K562 (cell line): ENCODE results near the gene UBE2I. TPM values are rescaled to one million over a fixed set of nuclear protein-coding genes. Genes with fewer than 3 reads are reported as not detected.

Experiments
- DNMT1 ChIP-seq: fragments of 450-650 bp; IDR thresholded peaks from 2 replicates; pipeline ENCODE4 v1.6.1; 2016; ENCODE audit warnings: antibody characterized with exemption, mild to moderate bottlenecking
- FOXO4 ChIP-seq: fragments of 450-650 bp; formaldehyde crosslinking; IDR thresholded peaks from 2 replicates; pipeline ENCODE4 v1.4.0; 2020; ENCODE audit warnings: mild to moderate bottlenecking, moderate library complexity
- L3MBTL2 ChIP-seq: fragments of 450-650 bp; IDR thresholded peaks from 2 replicates; pipeline ENCODE4 v1.6.1; 2016; ENCODE audit warnings: mild to moderate bottlenecking, moderate library complexity
- NFE2L1 ChIP-seq: fragments of 450-650 bp; IDR thresholded peaks from 2 replicates; pipeline ENCODE4 v1.6.1; 2016; ENCODE audit warnings: missing genetic modification characterization, low read depth, mild to moderate bottlenecking, missing compliant biosample characterization, moderate library complexity, borderline replicate concordance
- RNF219 ChIP-seq: fragments of 250-450 bp; sonication (Bioruptor Pico); IDR thresholded peaks from 2 replicates; pipeline ENCODE4 v1.5.0; 2022; ENCODE audit warnings: mild to moderate bottlenecking
- SOX6 ChIP-seq: fragments of 450-650 bp; IDR thresholded peaks from 2 replicates; pipeline ENCODE4 v1.6.1; 2014; ENCODE audit warnings: mild to moderate bottlenecking
- THAP7 ChIP-seq: fragments of 250-450 bp; sonication (Bioruptor Pico); IDR thresholded peaks from 2 replicates; pipeline ENCODE4 v1.5.0; 2021
- TSHZ1 ChIP-seq: fragments of 250-450 bp; sonication (Bioruptor Pico); IDR thresholded peaks from 2 replicates; pipeline ENCODE4 v1.4.0; 2020; ENCODE audit warnings: mild to moderate bottlenecking, moderate library complexity
- ZBTB11 ChIP-seq, 3 experiments: fragments of 200-800 bp in 1 of 3; fragments of 250-450 bp in 1 of 3; fragments of 450-650 bp in 1 of 3; sonication (Bioruptor Pico) in 1 of 3; sonication (Bioruptor generic) in 1 of 3; formaldehyde crosslinking in 1 of 3; IDR thresholded peaks; 2 replicates each; pipeline versions ENCODE4 v1.6.1 to v1.8.0; 2016 to 2022; ENCODE audit warnings: mild to moderate bottlenecking in 2 of 3, missing genetic modification characterization in 2 of 3, missing compliant biosample characterization in 1 of 3, moderate library complexity in 1 of 3
- ZNF277 ChIP-seq: fragments of 250-450 bp; sonication (Bioruptor Pico); IDR thresholded peaks from 2 replicates; pipeline ENCODE4 v1.8.0; 2022; ENCODE audit warnings: inconsistent platforms, mild to moderate bottlenecking, moderate library complexity, borderline replicate concordance
- ZNF764 ChIP-seq: fragments of 250-450 bp; sonication (Bioruptor Pico); IDR thresholded peaks from 2 replicates; pipeline ENCODE4 v1.4.0; 2020; ENCODE audit warnings: low read depth, mild to moderate bottlenecking, moderate library complexity
- ZNF766 ChIP-seq: fragments of 200-800 bp; sonication (Bioruptor generic); conservative IDR thresholded peaks from 2 replicates; pipeline ENCODE4 v1.6.1; 2016; ENCODE audit warnings: missing genetic modification characterization, missing compliant biosample characterization
- polyA plus RNA-seq, 8 experiments: library from polyadenylated mRNA; depleted of rRNA in 4 of 8; stranded (reverse) in 5 of 8; unstranded in 3 of 8; fragments of >200 nt; fragmentation: Nextera tagmentation in 2 of 8; fragmentation: Illumina TruSeq in 1 of 8; extraction: Ambion mirVana in 2 of 8; extraction: Trizol in 1 of 8; gene quantifications; 2 replicates each; pipeline versions ENCODE4 v1.2.1 to v1.2.3, GENCODE V29; 2011 to 2014; ENCODE audit warnings: inconsistent platforms in 1 of 8, missing spikeins in 1 of 8
- total RNA-seq, 7 experiments: library from RNA; depleted of rRNA in 6 of 7; stranded (reverse); fragments of >200 nt in 6 of 7; fragmentation: Illumina TruSeq in 2 of 7; extraction: Trizol in 2 of 7; gene quantifications; 2 replicates each; pipeline versions ENCODE4 v1.2.1 to v1.2.3, GENCODE V29; 2011 to 2021; ENCODE audit warnings: low replicate concordance in 1 of 7

The UBE2I gene
- total and polyA plus RNA-seq, 9 of the 15 experiments (the other 6 are each of a cell fraction or from before 2014, with no cell fraction given), result 36.6 to 254 (median 104) TPM

- TF ChIP-seq ZBTB11 (CRISPR knock-in tag; IDR thresholded peaks at IDR 0.05) (peak in 1 of 3 experiments; percentile 94; a peak in 2 of 6 replicates), FOXO4 (peak; percentile 93), RNF219 (peak; percentile 91; the same call in 1 of the 2 replicates), DNMT1 (no peak), ZNF764 (CRISPR knock-in tag) (peak; percentile 76; the same call in 1 of the 2 replicates), THAP7 (peak; percentile 84), ZNF277 (CRISPR knock-in tag) (no peak), ZNF766 (CRISPR knock-in tag) (peak; percentile 100), L3MBTL2 (peak; percentile 45; the same call in 1 of the 2 replicates), NFE2L1 (tag) (peak; percentile 83), SOX6 (no peak), TSHZ1 (CRISPR knock-in tag) (peak; percentile 98)
These were observed 15.3 kb upstream of the UBE2I start (continued) for GRCh38 chr16:1293921-1294656.
